ENCODE data around the gene AGR3. TPM values are rescaled to one million over a fixed set of nuclear protein-coding genes. Genes with fewer than 3 reads are reported as not detected.

Gene AGR3
- total RNA-seq, 1 experiment from 2014 or later, result not detected

GRCh38 chr7:16930946-16931345 is 49.2 kb upstream of the AGR3 start (continued):
- TF ChIP-seq CBX3 (IDR thresholded peaks at IDR 0.05; ENCODE audit: low read depth), result no peak
- TF ChIP-seq MAX (IDR thresholded peaks at IDR 0.05), result no peak
- no peak for TF ChIP-seq POLR2A (IDR thresholded peaks at IDR 0.05; ENCODE audit: borderline replicate concordance, extremely low read depth, insufficient read depth, insufficient read length)
- TF ChIP-seq SP1 (IDR thresholded peaks at IDR 0.05; ENCODE audit: low read depth), result no peak
- no peak for TF ChIP-seq YY1 (IDR thresholded peaks at IDR 0.05; ENCODE audit: extremely low read depth, insufficient replicate concordance, low read depth, low read length)

- Histone ChIP-seq H3K4me2 (ENCODE audit: low read length) (no peak overlapping the region), H4K20me1 (ENCODE audit: insufficient read depth) (no peaks in the 10 kb centered on the region), H3K27ac (ENCODE audit: low read depth, low read length) (no peak overlapping the region), H3K79me2 (ENCODE audit: insufficient read depth, low read length) (no peaks in the 10 kb centered on the region), H2AFZ (ENCODE audit: low read depth, low read length, poor library complexity, severe bottlenecking) (no peak overlapping the region), H3K4me3 (replicated peaks in 1 of 2; ENCODE audit: low read depth in 1 of 2, low read length in 2 of 2) (no peak overlapping the region), H3K36me3 (ENCODE audit: control insufficient read depth in 1 of 2, insufficient read depth in 2 of 2, low read length in 2 of 2) (no peaks in the 10 kb centered on the region), H3K4me1 (ENCODE audit: control insufficient read depth in 1 of 2, insufficient read depth in 2 of 2, low read length in 2 of 2) (peaks cover 0 to 1% of the 10 kb centered on the region in 2 experiments; a peak in 2 of 4 replicates), H3K27me3 (ENCODE audit: insufficient read depth, low read length) (no peaks in the 10 kb centered on the region), H3K9me2 (ENCODE audit: insufficient read depth) (no peaks in the 10 kb centered on the region), H3K9ac (ENCODE audit: low read length) (no peak overlapping the region), H3K9me3 (ENCODE audit: control insufficient read depth in 1 of 2, insufficient read depth in 1 of 2, low read depth in 1 of 2, low read length in 2 of 2) (no peaks in the 10 kb centered on the region)
- RAD21 ChIA-PET (ENCODE audit: low non-redundant PET in 1 of 2, low total read pairs in 2 of 2, uncharacterized antibody in 2 of 2, unreplicated experiment in 2 of 2), result no interaction called here
- intact Hi-C loops (cut with micrococcal nuclease), result no loop called here
- POLR2A ChIA-PET, result no interaction called here
- CTCF ChIA-PET, result no interaction called here
- DNase-seq (ENCODE audit: low read depth, low spot score) (no peak), ATAC-seq (no peak)
- no TSS peak for BruUV-seq (replicated peaks)
- TF ChIP-seq ATF3 (IDR thresholded peaks at IDR 0.05), result no peak
- TF ChIP-seq EZH2phosphoT487 (IDR thresholded peaks at IDR 0.05; ENCODE audit: borderline replicate concordance), result no peak
- TF ChIP-seq POLR2A (IDR thresholded peaks at IDR 0.05; ENCODE audit: borderline replicate concordance, extremely low read depth, insufficient read depth, insufficient read length), result no peak
- TF ChIP-seq YY1 (IDR thresholded peaks at IDR 0.05; ENCODE audit: extremely low read depth, insufficient replicate concordance, low read depth, low read length), result no peak
- no peak for TF ChIP-seq CTCF (IDR thresholded peaks at IDR 0.05 in 2 of 3, conservative IDR thresholded peaks at IDR 0.05 in 1 of 3; ENCODE audit: borderline replicate concordance in 1 of 3, insufficient read depth in 1 of 3, low read depth in 2 of 3, low read length in 2 of 3)
- no peak for TF ChIP-seq EZH2 (IDR thresholded peaks at IDR 0.05)
- no peak for TF ChIP-seq REST (IDR thresholded peaks at IDR 0.05; ENCODE audit: low read depth)
- TF ChIP-seq ZNF274 (IDR thresholded peaks at IDR 0.05; ENCODE audit: low read depth, low read length), result no peak
- TF ChIP-seq ZBTB33 (IDR thresholded peaks at IDR 0.05; ENCODE audit: extremely low read depth, insufficient replicate concordance, low read length), result no peak
- TF ChIP-seq MAX (IDR thresholded peaks at IDR 0.05), result no peak
- TF ChIP-seq EGR1 (IDR thresholded peaks at IDR 0.05; ENCODE audit: low read depth), result no peak
- TF ChIP-seq SRF (IDR thresholded peaks at IDR 0.05; ENCODE audit: low read depth), result no peak
- no peak for TF ChIP-seq JUND (IDR thresholded peaks at IDR 0.05)
- TF ChIP-seq TCF7L2 (IDR thresholded peaks at IDR 0.05; ENCODE audit: borderline replicate concordance, extremely low read depth, insufficient read depth, insufficient read length), result no peak
Measured at GRCh38 chr7:16929146-16929762, 47.5 kb upstream of the AGR3 start.

Measured in HCT116 (cell line).